ENCODE measurements around the gene MAPKBP1.

DNA sequence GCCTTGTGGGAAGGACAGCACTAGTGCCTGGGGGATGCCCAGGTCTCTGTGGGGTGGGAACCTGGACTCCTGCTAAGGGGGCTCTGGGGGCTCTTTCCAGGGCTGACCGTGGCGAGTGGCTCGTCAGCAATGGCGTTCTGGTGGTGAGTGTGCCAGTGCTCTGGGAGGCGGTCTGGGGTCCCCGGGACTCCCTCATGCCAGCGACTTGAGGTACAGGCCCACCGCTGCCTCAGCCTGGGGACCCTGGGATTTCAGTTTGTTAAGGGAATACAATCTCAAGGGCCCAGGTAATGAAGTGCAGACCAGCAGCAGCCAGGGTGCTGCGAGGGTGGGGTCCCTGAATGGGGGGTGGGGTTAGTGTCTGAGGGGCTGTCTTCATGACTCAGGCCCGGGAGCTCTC is 66.8 kb downstream of the MAPKBP1 start:
- TF ChIP-seq TAF1 (IDR thresholded peaks at IDR 0.05; ENCODE audit: borderline replicate concordance, low read depth, low read length) (no peak), POLR2A (IDR thresholded peaks at IDR 0.05; ENCODE audit: low read depth, low read length) (no peak)
